Measurements from ENCODE around the gene FGF10.

The FGF10 gene

DNA sequence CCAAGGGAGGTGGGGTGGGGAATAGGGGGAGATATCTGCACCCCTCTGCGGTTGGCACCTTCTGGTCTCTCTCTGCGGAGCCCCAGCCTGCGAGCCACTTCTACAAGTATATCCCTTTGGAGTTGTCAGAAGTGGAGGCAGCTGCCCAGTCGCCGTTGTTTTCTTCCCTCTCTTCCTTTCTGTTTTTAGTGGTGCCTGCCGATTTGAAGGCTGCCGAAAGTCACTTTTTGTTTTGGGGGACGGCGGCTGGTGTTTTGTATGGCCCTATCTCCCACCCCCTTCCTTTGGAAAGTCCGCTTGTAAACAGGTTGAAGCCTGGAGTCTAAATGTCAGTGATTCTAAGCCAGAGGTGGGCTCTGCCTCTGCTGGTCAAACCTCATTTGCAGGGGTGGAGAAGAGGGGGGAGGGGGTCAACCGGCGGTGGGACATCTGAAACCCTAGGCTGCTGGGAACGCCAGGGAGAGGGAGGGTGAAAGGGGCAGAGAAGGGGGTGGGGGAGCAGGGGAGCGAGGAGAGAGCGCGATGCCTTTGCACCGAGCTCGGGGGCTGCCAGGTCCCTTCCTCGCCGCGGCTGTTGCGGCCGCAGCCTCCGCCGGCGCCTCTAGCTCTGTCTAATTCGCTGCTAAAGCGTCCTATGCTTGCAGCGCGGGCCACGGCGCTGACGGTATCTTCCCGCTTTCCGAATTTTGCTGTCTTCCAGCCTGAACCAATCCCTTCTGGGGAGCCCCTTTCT, at the start of gene FGF10:
Gene FGF10 (minus strand): TSS at position 331 of the 733 bp plus-strand sequence. CDS start 738 bp downstream, outside the sequence.
- no peak for DNase-seq (ENCODE audit: low read depth)

DNA sequence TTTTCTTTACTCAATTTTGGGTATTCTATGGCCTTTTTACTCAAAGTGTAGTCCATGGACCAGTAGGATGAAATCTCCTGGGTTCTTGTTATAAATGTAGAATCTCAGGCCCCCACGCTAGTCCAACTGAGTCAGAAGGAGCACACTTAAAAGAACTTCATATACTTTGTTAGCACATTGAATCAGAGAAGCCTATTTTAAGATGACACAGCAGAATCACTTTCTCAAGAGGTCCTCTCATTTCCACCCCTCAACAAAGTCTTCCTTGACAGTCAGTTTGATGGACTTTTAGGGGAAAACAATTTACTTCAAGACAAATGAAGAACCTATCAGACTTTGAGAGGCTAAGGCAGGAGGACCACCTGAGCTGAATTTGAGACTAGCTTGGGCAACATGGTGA, 37.7 kb upstream of the FGF10 start:
- no peak for DNase-seq (ENCODE audit: low read depth)

DNA sequence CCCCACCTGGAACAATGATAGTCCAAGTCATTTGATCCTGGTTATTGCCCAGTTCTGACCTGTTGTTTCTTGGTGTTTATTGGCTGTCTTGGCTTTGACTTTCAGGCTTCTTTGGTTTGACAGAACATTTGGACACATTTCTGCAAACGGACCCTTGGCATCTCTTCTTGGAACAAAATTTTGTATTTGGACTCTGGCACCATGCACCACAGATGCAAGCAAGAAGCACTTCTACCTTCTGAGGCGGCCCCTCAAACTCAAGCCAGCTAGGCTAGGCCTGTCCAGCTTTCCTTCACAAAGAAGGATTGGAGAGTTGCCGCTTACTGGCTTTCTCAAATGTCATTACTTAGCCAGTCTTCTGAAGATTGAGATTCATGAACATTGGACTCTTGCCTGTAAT, 23.1 kb upstream of the FGF10 start:
- DNase-seq (ENCODE audit: low read depth) = no peak

DNA sequence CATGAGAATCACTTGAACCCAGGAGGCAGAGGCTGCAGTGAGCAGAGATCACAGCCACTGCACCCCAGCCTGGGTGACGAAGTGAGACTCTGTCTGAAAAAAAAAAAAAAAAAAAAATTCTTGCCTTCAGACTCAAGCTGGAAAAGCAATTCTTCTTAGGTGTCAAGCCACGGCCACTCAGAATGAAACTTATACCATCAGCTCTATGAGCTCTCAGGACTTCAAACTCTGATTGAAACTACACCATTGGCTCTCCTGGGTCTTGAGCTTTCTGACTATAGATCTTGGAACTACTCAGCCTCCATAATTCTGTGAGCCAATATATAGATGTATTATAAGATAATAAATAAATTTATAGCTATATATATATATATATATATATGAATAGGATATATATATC, 12.9 kb upstream of the FGF10 start:
- no peak for DNase-seq (ENCODE audit: low read depth)

DNA sequence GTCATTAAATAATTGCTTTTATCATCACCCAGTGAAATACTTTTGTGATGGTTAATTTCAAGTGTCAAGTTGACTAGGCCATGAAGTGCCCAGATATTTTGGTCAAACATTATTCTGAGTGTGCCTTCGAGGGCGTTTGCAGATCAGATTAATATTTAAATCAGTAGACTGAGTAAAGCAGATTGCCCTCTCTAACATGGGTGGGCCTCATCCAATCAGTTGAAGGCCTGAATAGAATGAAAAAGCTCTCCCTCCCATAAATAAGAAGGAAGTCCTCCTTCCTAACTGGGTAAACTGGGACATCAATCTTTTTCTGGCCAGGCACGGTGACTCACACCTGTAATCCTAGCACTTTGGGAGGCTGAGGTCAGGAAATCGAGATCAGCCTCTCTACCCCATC, 12.4 kb upstream of the FGF10 start:
- no peak for DNase-seq (ENCODE audit: low read depth)

DNA sequence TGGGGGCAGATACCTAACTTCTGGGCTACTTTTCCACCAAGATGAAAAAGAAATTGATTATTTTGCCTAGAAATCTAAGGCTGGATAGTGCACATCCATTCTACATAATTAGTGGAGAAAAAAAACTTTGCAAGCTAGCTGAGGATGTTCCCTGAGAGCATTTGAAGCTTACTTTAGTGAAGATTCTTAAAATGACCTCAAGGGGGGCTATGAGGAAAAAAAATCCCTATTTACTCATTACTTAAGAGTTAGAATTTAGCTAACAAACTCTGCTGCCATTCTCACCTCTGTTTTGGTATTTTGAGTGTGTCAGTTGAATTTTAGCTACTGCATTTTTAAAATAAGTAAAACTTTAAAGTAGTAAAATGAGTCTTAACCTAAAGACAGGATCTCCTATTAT, 9.2 kb upstream of the FGF10 start:
- DNase-seq (ENCODE audit: low read depth) = no peak

DNA sequence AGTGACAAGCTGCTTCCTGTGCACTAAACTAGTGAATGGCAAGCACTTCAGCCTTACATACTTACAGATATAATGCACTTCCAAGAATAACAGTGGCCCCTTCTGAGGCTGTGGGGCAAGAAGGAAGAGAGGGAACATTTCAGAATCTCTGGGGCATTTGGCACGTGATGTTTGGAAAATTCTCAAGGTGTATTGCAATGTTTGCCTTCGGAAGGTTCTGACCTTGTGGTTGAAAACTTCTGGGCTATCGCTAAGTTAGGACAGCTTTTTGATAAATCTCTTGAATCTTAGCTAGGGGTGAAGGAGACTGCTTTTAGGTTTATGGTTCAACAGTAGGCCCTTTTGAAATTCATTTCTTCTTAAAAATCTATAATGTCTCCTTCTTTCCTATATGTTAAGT, 7.1 kb upstream of the FGF10 start:
- DNase-seq (ENCODE audit: low read depth) = no peak

DNA sequence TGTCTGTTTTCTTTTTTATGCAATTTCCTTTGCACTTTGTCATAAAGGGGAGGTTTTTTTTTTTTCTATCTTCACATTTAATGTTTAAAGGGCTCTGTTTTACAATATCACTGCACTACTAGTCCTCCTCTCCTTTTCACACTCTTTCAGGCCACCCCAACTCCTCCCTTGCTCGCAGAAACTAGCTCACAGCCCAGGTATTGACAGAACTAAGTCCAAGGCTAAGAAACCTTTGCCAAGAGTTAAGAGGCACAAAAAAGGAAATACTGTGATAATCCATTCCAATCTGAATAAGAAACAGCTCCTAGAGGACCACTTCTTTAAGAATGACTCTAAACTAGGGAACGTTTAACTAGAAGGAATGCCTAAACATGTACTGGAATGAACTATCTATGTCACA, 1.1 kb upstream of the FGF10 start:
- no peak for DNase-seq (ENCODE audit: low read depth)

DNA sequence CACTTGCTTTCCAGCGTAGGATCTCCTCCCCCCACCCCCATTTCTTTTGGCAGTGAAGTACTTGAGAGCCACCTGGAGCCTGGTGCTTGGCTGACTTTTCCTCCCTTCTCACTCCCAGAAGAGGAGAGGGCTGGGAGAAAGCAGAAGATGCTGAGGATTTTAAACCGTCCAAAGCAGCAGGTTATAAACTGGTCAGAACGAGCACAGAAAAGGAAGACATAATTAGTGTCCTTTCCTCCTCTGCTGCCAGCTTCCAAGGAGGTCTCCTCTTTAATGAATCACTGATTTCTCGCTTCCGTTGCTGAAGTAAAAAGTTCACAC, 563 bp upstream of the FGF10 start:
- DNase-seq (ENCODE audit: low read depth) = no peak

DNA sequence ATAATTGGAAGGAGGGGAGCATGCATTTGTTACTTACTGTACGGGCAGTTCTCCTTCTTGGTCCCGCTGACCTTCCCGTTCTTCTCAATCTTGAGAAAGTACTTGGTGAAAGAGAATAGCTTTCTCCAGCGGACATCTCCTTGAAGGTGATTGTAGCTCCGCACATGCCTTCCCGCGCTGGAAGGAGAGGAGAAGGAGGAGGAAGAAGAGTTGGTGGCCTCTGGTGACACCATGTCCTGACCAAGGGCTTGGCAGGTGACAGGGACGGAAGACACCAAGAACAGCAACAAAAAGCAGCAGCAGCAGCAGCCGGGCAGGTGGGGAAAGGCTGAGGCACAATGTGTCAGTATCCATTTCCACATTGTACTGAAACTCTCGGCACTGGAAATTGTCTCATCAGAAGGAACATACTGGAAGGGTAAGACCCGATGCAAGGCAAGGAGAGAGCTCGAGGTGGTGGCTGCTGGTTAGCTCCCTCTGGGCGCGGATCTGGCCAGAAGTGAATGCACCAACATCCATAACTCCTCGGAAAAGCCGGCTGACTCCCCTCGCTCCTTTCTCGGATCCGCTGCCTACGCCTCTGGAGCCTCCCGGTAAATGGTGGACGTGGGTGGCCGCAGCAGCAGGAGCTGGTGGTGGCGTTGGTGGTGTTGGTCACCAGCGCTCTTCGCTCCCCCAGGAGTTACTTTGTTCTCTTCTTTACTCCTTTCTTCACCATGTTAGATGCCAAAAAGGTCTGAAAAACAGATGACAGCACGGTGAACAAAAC, 715 bp downstream of the FGF10 start:
- DNase-seq (ENCODE audit: low read depth) = no peak

DNA sequence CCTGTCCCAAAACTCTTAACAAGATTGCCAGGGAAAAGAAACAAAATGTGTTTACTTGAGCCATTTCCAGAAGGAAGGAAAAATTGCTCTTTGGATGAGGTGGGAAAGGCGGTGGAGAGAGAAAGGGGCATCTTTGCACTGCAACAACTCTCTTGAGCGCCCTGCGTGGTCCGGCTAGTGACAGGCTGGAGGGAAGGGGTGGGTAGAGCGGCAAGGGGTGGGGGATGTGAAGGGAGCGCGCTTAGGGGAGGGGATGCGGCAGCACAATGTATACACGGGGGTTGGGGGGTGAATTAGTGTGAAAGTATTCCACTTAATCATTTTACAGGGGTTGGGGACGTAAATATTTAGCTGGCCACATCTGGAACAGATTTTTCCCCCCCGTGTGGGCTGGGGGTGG, 1.3 kb downstream of the FGF10 start:
- DNase-seq (ENCODE audit: low read depth) = no peak

DNA sequence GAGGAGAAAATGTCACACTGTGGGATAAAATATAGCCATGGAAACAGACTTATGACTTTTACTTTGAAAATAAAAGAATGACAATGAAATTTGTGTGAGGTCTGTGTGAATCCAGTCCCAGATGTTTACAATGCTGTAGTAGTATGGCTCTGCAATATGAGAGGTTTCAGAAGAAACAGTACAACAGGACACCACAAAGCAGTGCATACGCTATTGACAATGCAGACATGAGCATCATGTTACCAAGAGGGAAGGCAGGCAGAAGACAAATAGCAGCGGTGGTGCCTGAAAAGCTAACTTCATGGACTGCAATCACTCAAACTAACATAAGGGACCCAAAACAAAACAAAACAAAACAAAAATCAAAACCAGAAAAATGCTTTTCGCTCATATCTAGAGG, 1.8 kb downstream of the FGF10 start:
- DNase-seq (ENCODE audit: low read depth) = no peak

DNA sequence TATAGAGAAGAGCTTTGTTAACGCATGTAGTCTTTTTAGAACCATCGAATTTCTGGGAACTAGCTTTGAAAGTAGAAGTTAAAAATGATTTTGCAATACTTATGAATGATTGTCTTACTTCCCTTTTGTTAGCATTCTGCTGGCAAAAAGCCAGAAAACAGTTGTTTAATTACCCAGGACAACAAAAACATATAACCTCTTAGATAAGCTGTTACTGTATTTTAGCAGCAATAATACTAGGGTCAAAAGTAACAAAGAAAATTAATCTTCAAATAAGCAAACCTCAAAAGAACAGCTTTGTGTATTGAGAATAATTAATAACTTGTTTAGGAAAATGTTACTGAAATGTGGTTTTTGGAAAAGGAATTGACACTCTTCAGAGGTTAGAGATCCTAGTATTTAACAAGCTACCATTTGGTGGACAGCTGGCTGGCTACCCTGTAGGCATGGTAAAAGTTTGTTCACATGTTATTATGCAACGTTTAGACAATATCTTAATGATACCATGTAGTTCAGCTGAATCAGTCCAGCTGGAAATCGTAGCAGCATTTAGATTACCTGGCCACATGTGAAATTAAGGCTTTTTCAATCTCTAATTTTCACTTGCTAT, 3.8 kb downstream of the FGF10 start:
- no peak for DNase-seq (ENCODE audit: low read depth)

DNA sequence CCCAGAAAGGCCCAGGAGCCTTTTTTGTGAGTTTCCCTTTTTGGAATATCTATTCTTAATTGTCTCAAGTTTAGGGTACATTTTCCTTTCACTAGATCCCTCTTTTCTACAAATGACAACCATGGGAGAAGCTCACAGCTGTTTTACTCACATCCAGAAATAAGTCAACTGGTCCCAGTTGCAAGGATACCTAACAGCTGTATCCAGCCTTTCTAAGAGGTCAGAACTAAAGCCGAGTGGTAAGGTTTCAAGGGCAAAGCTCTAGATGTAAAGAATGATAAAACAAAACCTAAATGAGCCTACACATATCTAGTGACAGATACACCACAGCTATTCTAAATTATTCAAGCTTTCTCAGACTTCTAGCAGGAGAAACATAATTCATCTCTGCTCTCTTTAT, 4.4 kb downstream of the FGF10 start:
- no peak for DNase-seq (ENCODE audit: low read depth)

DNA sequence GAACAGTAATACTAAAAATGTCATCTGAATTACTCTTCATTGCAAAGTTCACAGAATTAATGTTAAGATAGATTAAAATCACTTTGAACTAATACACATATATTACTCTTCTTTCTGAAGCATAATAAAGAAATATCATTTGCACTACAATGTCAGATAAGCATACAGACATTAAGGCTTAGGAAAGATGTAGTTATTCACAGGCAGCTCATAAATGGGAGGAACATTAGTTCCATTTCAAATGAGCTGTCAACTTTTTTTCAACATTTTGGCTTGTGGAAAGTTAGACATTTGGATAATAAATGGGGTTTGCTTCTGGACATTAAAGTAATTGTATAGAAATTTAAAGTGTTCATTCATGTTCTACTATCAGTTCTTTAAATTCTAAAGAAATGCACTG, 6.3 kb downstream of the FGF10 start:
- DNase-seq (ENCODE audit: low read depth) = no peak

DNA sequence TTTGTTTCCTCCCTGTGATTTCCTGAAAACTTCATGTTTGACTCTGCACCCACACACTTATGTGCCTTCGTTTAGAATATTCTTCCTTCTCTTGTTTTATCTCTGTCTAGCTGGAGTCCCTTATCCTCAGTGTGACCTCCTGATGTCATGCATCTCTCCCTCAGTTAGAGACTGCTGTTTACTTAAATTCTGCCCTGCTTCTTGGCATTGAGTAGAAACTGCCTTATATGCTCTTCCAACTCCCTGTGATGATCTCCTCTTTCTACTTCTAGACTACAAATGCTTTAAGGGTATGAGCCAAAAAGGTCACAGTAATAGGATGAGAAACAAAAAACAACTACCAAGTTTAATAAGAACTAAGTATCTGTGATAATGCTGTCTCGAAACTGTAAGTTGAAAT, 12.2 kb downstream of the FGF10 start:
- DNase-seq (ENCODE audit: low read depth) = no peak

DNA sequence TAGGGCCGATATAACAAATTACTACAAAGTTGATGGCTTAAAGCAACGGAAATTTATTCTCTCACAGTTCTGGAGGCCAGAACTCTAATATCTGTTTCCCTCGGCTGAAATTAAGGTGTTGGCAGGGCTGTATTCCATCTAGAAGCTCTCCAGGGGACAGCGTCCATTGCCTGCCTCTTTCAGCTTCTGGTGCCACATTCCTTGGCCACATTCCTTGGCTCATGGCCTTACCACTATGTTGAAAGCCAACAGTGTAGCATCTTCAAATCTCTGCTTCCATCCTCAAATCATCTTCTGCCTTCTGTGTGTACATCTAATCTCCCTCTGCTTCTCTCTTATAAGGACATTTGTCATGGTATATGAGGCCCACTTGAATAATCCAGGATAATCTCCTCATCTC, 17.2 kb downstream of the FGF10 start:
- DNase-seq (ENCODE audit: low read depth) = no peak

DNA sequence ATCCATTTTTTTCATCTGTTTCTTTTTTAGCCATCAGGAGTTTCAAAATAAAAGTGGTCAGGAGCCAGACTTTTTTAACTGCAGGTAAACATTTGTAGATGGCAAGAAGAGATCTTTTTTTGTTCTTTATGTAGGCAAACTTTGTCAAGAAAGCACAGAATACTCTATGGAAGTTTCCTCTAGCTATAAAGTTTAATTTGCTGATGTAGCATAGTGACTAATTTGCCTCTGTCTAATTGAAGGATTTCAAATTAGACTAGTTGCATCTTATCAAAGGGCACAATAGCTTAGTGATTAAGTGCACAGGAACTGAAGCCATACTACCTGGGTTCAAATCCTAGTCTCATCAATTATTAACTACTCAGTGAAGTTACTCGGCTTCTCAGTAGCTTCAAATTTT, 22.0 kb downstream of the FGF10 start:
- DNase-seq (ENCODE audit: low read depth) = no peak

DNA sequence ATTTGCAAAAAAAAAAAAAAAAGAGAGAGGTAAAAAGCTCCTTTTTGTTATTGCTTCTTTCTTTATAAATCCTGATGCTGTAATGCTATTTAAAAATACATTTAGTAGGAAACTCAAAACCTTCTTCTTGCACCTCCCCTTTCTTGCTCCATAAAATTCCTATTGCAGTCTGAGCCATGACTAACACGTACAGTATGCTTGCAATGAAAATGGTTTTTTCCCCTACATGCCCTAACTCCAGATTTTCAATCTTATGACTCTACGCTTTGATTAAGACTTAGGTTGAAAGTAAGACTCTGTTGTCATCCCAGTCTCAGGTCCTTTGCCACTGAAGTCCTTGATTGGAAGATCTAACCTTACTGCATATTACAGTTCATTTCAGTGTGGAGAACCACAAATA, 23.9 kb downstream of the FGF10 start:
- no peak for DNase-seq (ENCODE audit: low read depth)

DNA sequence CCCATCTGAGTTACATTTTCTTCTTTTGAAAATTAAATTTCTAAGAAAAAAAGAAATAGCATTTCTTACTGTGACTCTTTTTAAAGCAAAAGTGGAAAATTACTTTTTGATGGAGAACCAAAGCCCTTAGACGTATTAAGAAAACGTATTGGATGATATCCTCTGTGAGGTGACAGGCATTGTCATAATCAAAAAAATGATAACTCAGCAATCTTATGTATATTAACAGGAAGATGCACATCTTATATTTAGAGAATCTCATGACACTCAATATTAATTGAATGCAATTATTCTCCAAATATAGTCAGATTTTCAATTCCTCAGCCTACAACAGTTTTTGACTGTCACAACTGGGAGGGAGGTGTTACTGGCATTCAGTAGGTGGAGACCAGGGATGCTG, 25.1 kb downstream of the FGF10 start:
- DNase-seq (ENCODE audit: low read depth) = no peak

DNA sequence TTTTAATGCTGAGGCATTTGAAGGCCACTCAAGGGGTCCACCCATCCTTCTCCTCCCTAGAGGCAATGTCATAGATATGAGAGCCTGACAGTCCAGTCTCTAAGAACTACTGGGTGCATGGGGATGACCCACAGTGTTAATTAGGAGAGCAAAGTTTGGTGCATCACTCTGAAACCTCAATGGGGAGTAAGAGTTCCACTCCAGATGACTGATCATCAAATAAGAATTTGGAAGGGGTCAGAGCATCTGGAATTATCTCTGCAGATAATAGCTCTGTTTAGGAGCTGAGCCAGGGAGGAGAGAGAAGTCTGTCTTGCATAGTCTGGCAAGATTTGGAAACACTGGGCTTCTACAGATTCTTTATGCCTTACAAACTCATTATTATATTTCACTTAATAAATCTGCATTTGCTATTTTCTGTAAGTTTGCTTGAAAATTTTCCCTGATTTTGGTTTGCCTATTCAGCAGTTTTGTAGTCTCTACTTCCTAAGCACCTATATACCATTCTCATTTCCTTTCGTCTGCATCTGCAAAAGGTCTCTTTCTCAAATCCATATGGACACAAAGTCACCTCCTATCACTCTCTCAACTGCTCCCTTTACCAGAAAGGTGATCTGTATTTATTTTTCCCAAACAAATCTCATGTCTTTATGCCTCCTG, 27.7 kb downstream of the FGF10 start:
- no peak for DNase-seq (ENCODE audit: low read depth)

DNA sequence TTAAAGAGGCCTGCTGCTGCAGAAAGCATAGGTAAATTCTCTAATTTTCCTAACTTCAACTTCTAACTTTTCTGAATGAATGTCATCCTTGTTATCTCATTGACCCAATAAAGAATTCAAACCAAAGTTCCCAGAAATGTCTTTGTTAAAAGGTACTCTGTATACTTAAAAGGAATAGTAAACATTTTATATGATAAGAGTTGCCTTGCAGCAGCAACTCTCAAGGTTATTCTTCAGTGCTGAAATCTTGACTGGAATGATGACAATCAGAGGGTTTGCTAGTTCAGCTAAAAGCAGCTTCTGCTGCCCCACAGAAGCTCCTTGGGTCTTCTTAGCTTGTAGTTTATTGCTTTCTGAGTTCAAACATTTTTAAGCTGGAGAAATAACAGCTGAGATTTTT, 28.3 kb downstream of the FGF10 start:
- no peak for DNase-seq (ENCODE audit: low read depth)

DNA sequence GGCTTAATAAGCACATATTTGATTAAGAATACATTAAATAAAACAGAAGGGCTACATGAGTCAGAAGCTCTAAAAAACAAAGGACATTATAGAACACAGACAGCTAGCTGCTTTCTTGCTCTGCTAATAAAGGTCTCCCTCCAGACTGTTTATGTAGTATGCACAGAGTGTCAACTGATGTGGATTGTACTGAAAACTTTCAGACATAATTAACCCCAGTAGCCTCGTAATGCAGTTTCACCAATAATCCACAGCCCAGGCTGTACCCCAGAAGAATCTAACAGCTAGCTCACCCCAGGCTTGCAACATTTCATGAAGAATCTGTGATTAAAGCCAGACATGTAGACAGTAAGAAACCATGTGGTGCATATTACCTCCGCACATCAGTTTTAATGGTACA, 30.8 kb downstream of the FGF10 start:
- no peak for DNase-seq (ENCODE audit: low read depth)
